RWPE2 (cell line): ENCODE results near the gene NAB1.

Experiments used
- ATAC-seq: fragments of 200-7000 bp; cut with Tn5 transposase; 3 replicates; pipeline ENCODE4 v1.9.1; 2021; ENCODE audit warnings: low read depth
- DNase-seq: peaks from one replicate; pipeline ENCODE4 v3.0.0-alpha.2; 2020; ENCODE audit warnings: low spot score
- H3K27ac ChIP-seq: fragments of 450-650 bp; 2 replicates; pipeline ENCODE4 v1.5.1; 2017; ENCODE audit warnings: mild to moderate bottlenecking; ENCODE audit not compliant: poor library complexity, severe bottlenecking
- H3K27me3 ChIP-seq: fragments of 250-450 bp; sonication (Bioruptor Pico); 2 replicates; pipeline ENCODE4 v1.5.1; 2021; ENCODE audit warnings: mild to moderate bottlenecking, moderate library complexity; ENCODE audit not compliant: insufficient read depth, poor library complexity, severe bottlenecking
- H3K36me3 ChIP-seq: fragments of 250-450 bp; sonication (Bioruptor Pico); 2 replicates; pipeline ENCODE4 v1.5.1; 2020; ENCODE audit warnings: low read depth, mild to moderate bottlenecking, moderate library complexity
- H3K4me1 ChIP-seq: fragments of 250-450 bp; sonication (Bioruptor Pico); 2 replicates; pipeline ENCODE4 v1.5.1; 2021; ENCODE audit warnings: mild to moderate bottlenecking, moderate library complexity; ENCODE audit not compliant: insufficient read depth, poor library complexity, severe bottlenecking
- H3K4me3 ChIP-seq: fragments of 250-450 bp; sonication (Bioruptor Pico); 2 replicates; pipeline ENCODE4 v1.5.1; 2021; ENCODE audit warnings: mild to moderate bottlenecking, moderate library complexity; ENCODE audit not compliant: severe bottlenecking
- H3K9me3 ChIP-seq: fragments of 250-450 bp; sonication (Bioruptor Pico); 2 replicates; pipeline ENCODE4 v1.5.1; 2021; ENCODE audit warnings: mild to moderate bottlenecking, moderate library complexity; ENCODE audit not compliant: severe bottlenecking
- CTCF ChIP-seq: fragments of 450-650 bp; IDR thresholded peaks from one replicate; pipeline ENCODE4 v1.5.1; 2017; ENCODE audit warnings: mild to moderate bottlenecking, moderate library complexity; ENCODE audit not compliant: poor library complexity, severe bottlenecking

The NAB1 gene

GRCh38 chr2:190648289-190649034, 421 bp upstream of the NAB1 start:
- Histone ChIP-seq H3K4me3 (peak overlapping the region; percentile 89), H3K9me3 (no peaks in the 10 kb centered on the region), H3K27ac (peak overlapping the region; percentile 89), H3K27me3 (no peaks in the 10 kb centered on the region), H3K36me3 (peaks cover 5% of the 10 kb centered on the region), H3K4me1 (peaks cover 35% of the 10 kb centered on the region)
- ATAC-seq = peak; percentile 67
- no peak for TF ChIP-seq CTCF
- peak; percentile 88 for DNase-seq

GRCh38 chr2:190649798-190650390, 1.0 kb downstream of the NAB1 start:
- Histone ChIP-seq H3K9me3 (no peaks in the 10 kb centered on the region), H3K4me1 (peaks cover 37% of the 10 kb centered on the region), H3K27me3 (no peaks in the 10 kb centered on the region), H3K36me3 (peaks cover 9% of the 10 kb centered on the region), H3K27ac (peak overlapping the region; percentile 89), H3K4me3 (peak overlapping the region; percentile 89)
- ATAC-seq = peak; percentile 3; the same call in 1 of the 3 replicates
- no peak for DNase-seq
- TF ChIP-seq CTCF = no peak

- H3K4me1 ChIP-seq = peaks cover 30% of the 10 kb centered on the region
These were observed 2.5 kb downstream of the NAB1 start for GRCh38 chr2:190651413-190651812.

GRCh38 chr2:190653231-190653630, 4.3 kb downstream of the NAB1 start:
- Histone ChIP-seq H3K4me3 (no peak overlapping the region), H3K27ac (no peak overlapping the region), H3K4me1 (peaks cover 22% of the 10 kb centered on the region), H3K27me3 (no peaks in the 10 kb centered on the region), H3K9me3 (no peaks in the 10 kb centered on the region), H3K36me3 (peaks cover 9% of the 10 kb centered on the region)
- ATAC-seq (no peak), DNase-seq (no peak)
- no peak for TF ChIP-seq CTCF

More at GRCh38 chr2:190651413-190651812, 2.5 kb downstream of the NAB1 start:
- no peak for DNase-seq
- TF ChIP-seq CTCF = no peak
- no peak for ATAC-seq
- peak overlapping the region; percentile 89 for H3K27ac ChIP-seq
- peaks cover 9% of the 10 kb centered on the region for H3K36me3 ChIP-seq
- peak overlapping the region; percentile 89 for H3K4me3 ChIP-seq
- H3K27me3 ChIP-seq = no peaks in the 10 kb centered on the region
- H3K9me3 ChIP-seq = no peaks in the 10 kb centered on the region

- peaks cover 22% of the 10 kb centered on the region for H3K4me1 ChIP-seq
- TF ChIP-seq CTCF = no peak
These were observed 5.0 kb downstream of the NAB1 start for GRCh38 chr2:190653931-190654330.

More at GRCh38 chr2:190653931-190654330, 5.0 kb downstream of the NAB1 start:
- DNase-seq (no peak), ATAC-seq (no peak)
- H3K27ac ChIP-seq = no peak overlapping the region
- H3K36me3 ChIP-seq = peaks cover 9% of the 10 kb centered on the region
- no peaks in the 10 kb centered on the region for H3K9me3 ChIP-seq
- H3K27me3 ChIP-seq = no peaks in the 10 kb centered on the region
- no peak overlapping the region for H3K4me3 ChIP-seq
